Measurements from ENCODE around the gene ZEB2. TPM values are rescaled to one million over a fixed set of nuclear protein-coding genes. Genes with fewer than 3 reads are reported as not detected.

ZEB2 gene
- total and polyA plus RNA-seq, 7 experiments from 2014 or later: 0.26 to 534 (median 4.6) TPM

DNA sequence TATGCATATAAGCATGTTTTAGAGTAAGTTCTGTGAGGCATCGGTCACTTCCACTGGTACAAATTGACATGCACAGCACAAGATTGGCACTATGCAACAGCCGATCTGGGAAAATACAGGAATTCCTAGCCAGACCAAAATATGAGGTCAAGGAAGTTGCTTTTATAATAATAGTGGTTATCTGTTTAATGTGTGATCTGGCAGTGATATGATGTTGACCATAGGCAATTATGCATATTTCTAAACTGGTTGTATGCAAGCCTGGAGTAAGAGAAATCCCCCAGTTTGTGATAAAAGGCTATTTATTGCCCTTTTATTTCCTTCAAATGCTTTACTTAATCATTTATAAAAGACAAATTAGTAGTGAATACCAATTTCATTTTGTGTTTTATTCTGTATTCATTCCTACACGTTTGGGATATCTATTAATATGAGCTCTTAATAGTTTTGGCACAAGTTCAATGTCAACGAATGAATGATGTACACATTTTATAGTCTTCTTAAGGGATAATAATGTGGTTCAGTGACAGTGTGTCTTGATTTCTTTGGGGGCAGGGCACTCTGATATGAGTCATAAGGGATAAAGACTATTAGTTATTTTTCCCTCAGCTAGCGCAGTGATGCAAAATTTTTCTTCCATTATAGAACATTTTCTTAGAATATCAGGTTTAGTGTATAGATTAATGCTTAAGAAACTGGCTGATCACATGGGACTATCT lies 34.7 kb upstream of the ZEB2 start:
- intact Hi-C loops (cut with micrococcal nuclease): no loop called here
- H3K9me3 Mint-ChIP-seq: peaks cover 0 to 2% (median 0%) of the 10 kb centered on the region in 11 donors
- Histone ChIP-seq H3K4me1 (ENCODE audit: control insufficient read depth in 2 of 2, insufficient read depth in 2 of 2, low read length in 2 of 2) (no peaks in the 10 kb centered on the region), H3K27ac (ENCODE audit: low read depth, low read length) (no peak overlapping the region), H3K4me3 (ENCODE audit: low read length) (no peak overlapping the region), H3K36me3 (ENCODE audit: control insufficient read depth in 2 of 3, insufficient read depth in 3 of 3, low read length in 3 of 3) (no peaks in the 10 kb centered on the region), H3K27me3 (ENCODE audit: control insufficient read depth in 2 of 2, insufficient read depth in 2 of 2, low read length in 2 of 2) (no peaks in the 10 kb centered on the region), H3K9me3 (ENCODE audit: control insufficient read depth in 2 of 3, low read length in 3 of 3) (no peaks in the 10 kb centered on the region)
- no peak for ATAC-seq
- CTCF ChIA-PET: no interaction called here
- no peak overlapping the region for H3K4me3 Mint-ChIP-seq
- H3K4me1 Mint-ChIP-seq: peaks cover 0 to 5% (median 0%) of the 10 kb centered on the region in 7 donors
- H3K36me3 Mint-ChIP-seq: no peaks in the 10 kb centered on the region
- H3K27me3 Mint-ChIP-seq: peaks cover 0 to 28% (median 5%) of the 10 kb centered on the region in 5 donors
- POLR2A ChIA-PET: no interaction called here
- H3K27ac Mint-ChIP-seq: no peak overlapping the region
- DNase-seq: no peak

DNA sequence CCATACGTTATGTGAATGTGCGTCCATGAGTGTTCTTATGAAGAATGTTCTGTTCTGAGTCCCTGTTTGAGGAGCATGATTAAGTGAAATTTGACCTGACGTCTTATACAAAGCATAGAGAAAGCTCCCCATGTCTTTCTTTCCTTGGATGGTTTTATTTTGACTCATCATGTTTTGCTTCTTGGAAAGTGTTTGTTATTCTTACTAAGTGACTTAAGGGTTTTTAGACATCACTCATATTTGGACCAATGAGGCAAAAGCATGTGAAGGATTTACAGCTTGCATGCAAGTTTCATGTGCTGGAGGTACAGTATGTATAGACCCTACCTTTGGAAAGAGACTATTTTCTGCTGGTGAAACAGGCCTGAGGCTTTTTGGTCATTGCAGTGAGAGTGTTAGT lies 33.5 kb upstream of the ZEB2 start:
- Mint-ChIP-seq H3K4me3 (no peak overlapping the region), H3K36me3 (no peaks in the 10 kb centered on the region), H3K27ac (no peak overlapping the region), H3K27me3 (peaks cover 0 to 24% (median 5%) of the 10 kb centered on the region in 5 donors), H3K9me3 (peaks cover 0 to 1% (median 0%) of the 10 kb centered on the region in 11 donors), H3K4me1 (peaks cover 0 to 6% (median 0%) of the 10 kb centered on the region in 7 donors)
- Histone ChIP-seq H3K27ac (ENCODE audit: low read depth, low read length) (no peak overlapping the region), H3K4me3 (ENCODE audit: low read length) (no peak overlapping the region), H3K4me1 (ENCODE audit: control insufficient read depth in 2 of 2, insufficient read depth in 2 of 2, low read length in 2 of 2) (peaks cover 0 to 4% of the 10 kb centered on the region in 2 donors), H3K9me3 (ENCODE audit: control insufficient read depth in 2 of 3, low read length in 3 of 3) (no peaks in the 10 kb centered on the region), H3K27me3 (ENCODE audit: control insufficient read depth in 2 of 2, insufficient read depth in 2 of 2, low read length in 2 of 2) (no peaks in the 10 kb centered on the region), H3K36me3 (ENCODE audit: control insufficient read depth in 2 of 3, insufficient read depth in 3 of 3, low read length in 3 of 3) (no peaks in the 10 kb centered on the region)
- intact Hi-C loops (cut with micrococcal nuclease): no loop called here
- no peak for DNase-seq
- ChIA-PET CTCF (no interaction called here), POLR2A (no interaction called here)
- ATAC-seq: no peak

DNA sequence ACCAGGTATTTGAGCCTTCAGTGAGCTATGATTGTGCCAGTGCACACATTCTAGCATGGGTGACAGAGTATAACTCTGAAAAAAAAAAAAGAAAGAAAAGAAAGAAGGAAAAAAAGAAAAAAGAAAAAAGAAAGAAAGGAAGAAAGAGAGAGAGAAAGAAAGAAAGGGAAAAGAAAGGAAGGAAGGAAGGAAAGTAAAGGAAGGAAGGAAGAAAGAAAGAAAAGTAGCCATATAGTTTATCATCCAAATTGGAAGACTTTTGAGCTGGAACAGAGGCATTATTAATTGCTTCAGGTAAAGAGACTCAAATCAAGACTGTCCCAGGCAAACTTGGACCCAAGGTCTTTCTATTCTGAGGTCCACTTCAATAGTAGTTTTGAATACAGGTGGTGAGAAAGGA lies 32.9 kb upstream of the ZEB2 start:
- ATAC-seq (no peak), DNase-seq (no peak)
- Histone ChIP-seq H3K4me1 (ENCODE audit: control insufficient read depth in 2 of 2, insufficient read depth in 2 of 2, low read length in 2 of 2) (peaks cover 0 to 9% of the 10 kb centered on the region in 2 donors), H3K4me3 (ENCODE audit: low read length) (no peak overlapping the region), H3K9me3 (ENCODE audit: control insufficient read depth in 2 of 3, low read length in 3 of 3) (no peaks in the 10 kb centered on the region), H3K27me3 (ENCODE audit: control insufficient read depth in 2 of 2, insufficient read depth in 2 of 2, low read length in 2 of 2) (no peaks in the 10 kb centered on the region), H3K27ac (ENCODE audit: low read depth, low read length) (no peak overlapping the region), H3K36me3 (ENCODE audit: control insufficient read depth in 2 of 3, insufficient read depth in 3 of 3, low read length in 3 of 3) (no peaks in the 10 kb centered on the region)
- no peak overlapping the region for H3K27ac Mint-ChIP-seq
- H3K4me1 Mint-ChIP-seq: peaks cover 0 to 6% (median 0%) of the 10 kb centered on the region in 7 donors
- CTCF ChIA-PET: no interaction called here
- peaks cover 0 to 25% (median 5%) of the 10 kb centered on the region in 5 donors for H3K27me3 Mint-ChIP-seq
- peaks cover 0 to 1% (median 0%) of the 10 kb centered on the region in 11 donors for H3K9me3 Mint-ChIP-seq
- POLR2A ChIA-PET: no interaction called here
- no peaks in the 10 kb centered on the region for H3K36me3 Mint-ChIP-seq
- H3K4me3 Mint-ChIP-seq: no peak overlapping the region
- intact Hi-C loops (cut with micrococcal nuclease): no loop called here

DNA sequence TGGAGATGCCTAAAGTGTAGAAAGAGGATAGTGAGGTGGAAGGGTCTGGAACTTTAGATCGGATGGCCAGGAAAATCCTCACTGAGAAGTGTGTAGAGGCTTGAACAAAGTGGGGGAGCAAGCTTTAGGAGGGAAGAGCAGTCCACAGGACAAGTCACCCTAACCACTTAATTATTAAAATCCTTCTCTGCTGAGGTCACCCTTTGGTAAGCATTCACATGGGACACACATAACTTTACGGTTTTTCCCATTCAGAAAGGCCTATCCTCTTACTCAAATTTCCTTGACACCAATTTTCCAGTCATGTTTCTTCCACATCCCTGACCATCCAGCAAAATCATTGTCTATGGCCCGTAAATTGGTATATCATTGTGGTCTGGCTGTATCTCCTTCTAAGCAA lies 31.0 kb upstream of the ZEB2 start:
- intact Hi-C loops (cut with micrococcal nuclease): no loop called here
- Histone ChIP-seq H3K9me3 (ENCODE audit: control insufficient read depth in 2 of 3, low read length in 3 of 3) (no peaks in the 10 kb centered on the region), H3K4me3 (ENCODE audit: low read length) (no peak overlapping the region), H3K27ac (ENCODE audit: low read depth, low read length) (no peak overlapping the region), H3K4me1 (ENCODE audit: control insufficient read depth in 2 of 2, insufficient read depth in 2 of 2, low read length in 2 of 2) (peaks cover 0 to 9% of the 10 kb centered on the region in 2 donors), H3K27me3 (ENCODE audit: control insufficient read depth in 2 of 2, insufficient read depth in 2 of 2, low read length in 2 of 2) (no peaks in the 10 kb centered on the region), H3K36me3 (ENCODE audit: control insufficient read depth in 2 of 3, insufficient read depth in 3 of 3, low read length in 3 of 3) (no peaks in the 10 kb centered on the region)
- no peaks in the 10 kb centered on the region for H3K36me3 Mint-ChIP-seq
- no peak overlapping the region for H3K4me3 Mint-ChIP-seq
- ChIA-PET POLR2A (no interaction called here), CTCF (no interaction called here)
- ATAC-seq (no peak), DNase-seq (no peak)
- peaks cover 0 to 6% (median 0%) of the 10 kb centered on the region in 7 donors for H3K4me1 Mint-ChIP-seq
- H3K27me3 Mint-ChIP-seq: peaks cover 0 to 27% (median 5%) of the 10 kb centered on the region in 5 donors
- no peaks in the 10 kb centered on the region for H3K9me3 Mint-ChIP-seq
- H3K27ac Mint-ChIP-seq: no peak overlapping the region

DNA sequence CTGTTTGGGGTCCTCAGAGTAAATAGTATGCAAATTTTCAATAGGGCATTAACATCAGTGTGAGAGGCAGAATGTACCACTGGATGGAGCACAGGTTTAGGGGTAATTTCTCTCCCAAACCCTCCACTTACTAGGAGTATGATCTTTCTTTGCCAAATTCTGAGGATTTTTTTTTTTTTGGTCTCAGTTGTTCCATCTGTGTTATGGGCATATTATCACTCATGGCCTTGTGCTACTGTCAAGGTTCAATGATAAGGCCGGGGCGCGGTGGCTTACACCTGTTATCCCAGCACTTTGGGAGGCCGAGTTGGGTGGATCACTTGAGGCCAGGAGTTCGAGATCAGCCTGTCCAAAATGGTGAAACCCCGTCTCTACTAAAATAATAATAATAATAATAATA lies 30.2 kb upstream of the ZEB2 start:
- Histone ChIP-seq H3K27me3 (ENCODE audit: control insufficient read depth in 2 of 2, insufficient read depth in 2 of 2, low read length in 2 of 2) (no peaks in the 10 kb centered on the region), H3K4me3 (ENCODE audit: low read length) (no peak overlapping the region), H3K9me3 (ENCODE audit: control insufficient read depth in 2 of 3, low read length in 3 of 3) (no peaks in the 10 kb centered on the region), H3K36me3 (ENCODE audit: control insufficient read depth in 2 of 3, insufficient read depth in 3 of 3, low read length in 3 of 3) (no peaks in the 10 kb centered on the region), H3K27ac (ENCODE audit: low read depth, low read length) (no peak overlapping the region), H3K4me1 (ENCODE audit: control insufficient read depth in 2 of 2, insufficient read depth in 2 of 2, low read length in 2 of 2) (peaks cover 0 to 9% of the 10 kb centered on the region in 2 donors)
- intact Hi-C loops (cut with micrococcal nuclease): no loop called here
- ChIA-PET CTCF (no interaction called here), POLR2A (no interaction called here)
- Mint-ChIP-seq H3K4me3 (no peak overlapping the region), H3K4me1 (peaks cover 0 to 6% (median 0%) of the 10 kb centered on the region in 7 donors), H3K36me3 (no peaks in the 10 kb centered on the region), H3K9me3 (no peaks in the 10 kb centered on the region), H3K27me3 (peaks cover 0 to 25% (median 10%) of the 10 kb centered on the region in 5 donors), H3K27ac (no peak overlapping the region)
- DNase-seq (no peak), ATAC-seq (no peak)

DNA sequence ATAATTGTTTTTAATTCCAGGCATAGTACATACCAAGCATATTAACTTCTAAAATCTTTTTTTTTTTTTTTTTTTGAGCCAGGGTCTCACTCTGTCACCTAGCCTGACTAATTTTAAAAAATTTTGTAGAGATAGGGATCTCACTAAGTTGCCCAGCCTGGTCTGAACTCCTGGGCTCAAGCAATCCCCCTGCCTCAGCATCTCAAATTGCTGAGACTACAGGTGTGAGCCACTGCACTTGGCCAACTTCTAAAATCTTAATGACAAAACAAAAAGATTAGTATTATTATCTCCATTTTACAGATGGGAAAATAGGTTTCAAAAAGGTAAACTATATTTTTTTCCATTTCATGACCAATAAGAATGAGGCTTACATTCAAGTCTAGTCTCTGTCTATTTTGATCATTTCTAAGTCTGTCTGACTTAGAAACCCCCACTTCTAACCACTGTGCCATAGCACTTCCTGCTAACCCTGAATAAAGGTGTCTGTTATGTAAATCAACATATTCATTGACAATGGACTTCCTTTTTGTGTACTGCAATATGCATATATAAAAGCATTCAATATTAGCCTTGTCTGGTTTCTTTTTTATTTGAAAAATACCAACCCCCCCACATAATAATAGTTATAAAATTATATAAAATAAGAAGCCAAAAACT lies 28.7 kb upstream of the ZEB2 start:
- Histone ChIP-seq H3K27ac (ENCODE audit: low read depth, low read length) (no peak overlapping the region), H3K27me3 (ENCODE audit: control insufficient read depth in 2 of 2, insufficient read depth in 2 of 2, low read length in 2 of 2) (no peaks in the 10 kb centered on the region), H3K9me3 (ENCODE audit: control insufficient read depth in 2 of 3, low read length in 3 of 3) (no peaks in the 10 kb centered on the region), H3K4me3 (ENCODE audit: low read length) (no peak overlapping the region), H3K36me3 (ENCODE audit: control insufficient read depth in 2 of 3, insufficient read depth in 3 of 3, low read length in 3 of 3) (no peaks in the 10 kb centered on the region), H3K4me1 (ENCODE audit: control insufficient read depth in 2 of 2, insufficient read depth in 2 of 2, low read length in 2 of 2) (peaks cover 0 to 9% of the 10 kb centered on the region in 2 donors)
- Mint-ChIP-seq H3K36me3 (no peaks in the 10 kb centered on the region), H3K27ac (no peak overlapping the region), H3K4me1 (peaks cover 0 to 6% (median 0%) of the 10 kb centered on the region in 7 donors), H3K4me3 (no peak overlapping the region), H3K9me3 (no peaks in the 10 kb centered on the region), H3K27me3 (peaks cover 2 to 28% (median 15%) of the 10 kb centered on the region in 5 donors)
- POLR2A ChIA-PET: no interaction called here
- DNase-seq (peak in 3 of 9 donors; percentile 4 to 22 (median 18)), ATAC-seq (peak; percentile 90)
- intact Hi-C loops (cut with micrococcal nuclease): no loop called here
- CTCF ChIA-PET: no interaction called here

DNA sequence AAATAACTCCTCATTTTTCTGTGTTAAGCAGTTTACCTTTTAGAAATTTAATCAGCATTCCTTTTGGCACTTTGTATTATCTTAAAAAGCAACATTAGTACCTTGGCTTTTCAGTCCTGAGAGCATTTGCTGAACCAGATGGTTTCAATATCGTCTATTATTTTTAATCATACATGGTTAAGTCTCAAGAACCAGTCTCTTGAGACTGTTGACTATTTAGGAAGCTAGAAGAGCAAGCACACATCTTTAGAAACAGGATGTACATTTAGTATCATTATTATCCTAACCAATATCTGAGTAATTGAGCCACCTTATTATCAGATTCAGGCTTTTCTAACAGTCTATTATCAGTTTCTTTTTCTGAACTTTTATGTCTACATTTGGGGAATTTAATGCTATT lies 28.2 kb upstream of the ZEB2 start:
- Histone ChIP-seq H3K27me3 (ENCODE audit: control insufficient read depth in 2 of 2, insufficient read depth in 2 of 2, low read length in 2 of 2) (no peaks in the 10 kb centered on the region), H3K27ac (ENCODE audit: low read depth, low read length) (no peak overlapping the region), H3K9me3 (ENCODE audit: control insufficient read depth in 2 of 3, low read length in 3 of 3) (no peaks in the 10 kb centered on the region), H3K4me1 (ENCODE audit: control insufficient read depth in 2 of 2, insufficient read depth in 2 of 2, low read length in 2 of 2) (peaks cover 0 to 9% of the 10 kb centered on the region in 2 donors), H3K36me3 (ENCODE audit: control insufficient read depth in 2 of 3, insufficient read depth in 3 of 3, low read length in 3 of 3) (no peaks in the 10 kb centered on the region), H3K4me3 (ENCODE audit: low read length) (no peak overlapping the region)
- Mint-ChIP-seq H3K4me1 (peaks cover 0 to 6% (median 0%) of the 10 kb centered on the region in 7 donors), H3K27ac (no peak overlapping the region), H3K4me3 (no peak overlapping the region), H3K27me3 (peaks cover 4 to 30% (median 15%) of the 10 kb centered on the region in 5 donors), H3K36me3 (no peaks in the 10 kb centered on the region), H3K9me3 (no peaks in the 10 kb centered on the region)
- ATAC-seq (no peak), DNase-seq (no peak)
- ChIA-PET CTCF (no interaction called here), POLR2A (no interaction called here)
- intact Hi-C loops (cut with micrococcal nuclease): no loop called here
